ENCODE results near the gene MAD1L1.

DNA sequence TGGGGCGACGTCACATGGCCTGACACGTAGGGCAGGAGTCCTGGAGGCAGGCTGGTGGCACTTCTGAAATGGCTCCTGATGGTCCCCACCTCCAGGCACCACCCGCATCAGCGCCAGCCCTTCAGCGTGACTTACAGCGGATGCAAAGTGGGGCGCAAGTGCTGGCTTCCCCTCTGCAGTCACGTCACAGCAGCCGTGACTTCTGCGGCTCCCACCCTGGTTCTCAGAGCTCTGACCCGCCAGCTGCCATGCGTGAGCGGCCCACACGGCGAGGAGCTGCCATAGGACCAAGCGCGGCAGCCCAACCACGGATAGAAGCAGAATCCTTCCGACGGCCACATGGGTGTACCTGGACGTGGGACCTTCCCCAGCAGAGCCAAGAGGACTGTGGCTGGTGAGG lies 403.6 kb downstream of the MAD1L1 start:
- TF ChIP-seq, protein P1, sequence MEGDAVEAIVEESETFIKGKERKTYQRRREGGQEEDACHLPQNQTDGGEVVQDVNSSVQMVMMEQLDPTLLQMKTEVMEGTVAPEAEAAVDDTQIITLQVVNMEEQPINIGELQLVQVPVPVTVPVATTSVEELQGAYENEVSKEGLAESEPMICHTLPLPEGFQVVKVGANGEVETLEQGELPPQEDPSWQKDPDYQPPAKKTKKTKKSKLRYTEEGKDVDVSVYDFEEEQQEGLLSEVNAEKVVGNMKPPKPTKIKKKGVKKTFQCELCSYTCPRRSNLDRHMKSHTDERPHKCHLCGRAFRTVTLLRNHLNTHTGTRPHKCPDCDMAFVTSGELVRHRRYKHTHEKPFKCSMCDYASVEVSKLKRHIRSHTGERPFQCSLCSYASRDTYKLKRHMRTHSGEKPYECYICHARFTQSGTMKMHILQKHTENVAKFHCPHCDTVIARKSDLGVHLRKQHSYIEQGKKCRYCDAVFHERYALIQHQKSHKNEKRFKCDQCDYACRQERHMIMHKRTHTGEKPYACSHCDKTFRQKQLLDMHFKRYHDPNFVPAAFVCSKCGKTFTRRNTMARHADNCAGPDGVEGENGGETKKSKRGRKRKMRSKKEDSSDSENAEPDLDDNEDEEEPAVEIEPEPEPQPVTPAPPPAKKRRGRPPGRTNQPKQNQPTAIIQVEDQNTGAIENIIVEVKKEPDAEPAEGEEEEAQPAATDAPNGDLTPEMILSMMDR (IDR thresholded peaks at IDR 0.05; ENCODE audit: insufficient read depth, low read depth, low read length) = no peak
- TF ChIP-seq EZH2 (IDR thresholded peaks at IDR 0.05; ENCODE audit: insufficient read depth, low read length) = no peak
